Measurements from ENCODE around the gene RPL38.

Gene RPL38

GRCh38 chr17:74224959-74225725 is 21.7 kb downstream of the RPL38 start:
- no peak overlapping the region for H3K4me3 ChIP-seq (replicated peaks; ENCODE audit: low read depth, low read length)
- no peak for DNase-seq (ENCODE audit: low read depth)
- TF ChIP-seq, protein P1, sequence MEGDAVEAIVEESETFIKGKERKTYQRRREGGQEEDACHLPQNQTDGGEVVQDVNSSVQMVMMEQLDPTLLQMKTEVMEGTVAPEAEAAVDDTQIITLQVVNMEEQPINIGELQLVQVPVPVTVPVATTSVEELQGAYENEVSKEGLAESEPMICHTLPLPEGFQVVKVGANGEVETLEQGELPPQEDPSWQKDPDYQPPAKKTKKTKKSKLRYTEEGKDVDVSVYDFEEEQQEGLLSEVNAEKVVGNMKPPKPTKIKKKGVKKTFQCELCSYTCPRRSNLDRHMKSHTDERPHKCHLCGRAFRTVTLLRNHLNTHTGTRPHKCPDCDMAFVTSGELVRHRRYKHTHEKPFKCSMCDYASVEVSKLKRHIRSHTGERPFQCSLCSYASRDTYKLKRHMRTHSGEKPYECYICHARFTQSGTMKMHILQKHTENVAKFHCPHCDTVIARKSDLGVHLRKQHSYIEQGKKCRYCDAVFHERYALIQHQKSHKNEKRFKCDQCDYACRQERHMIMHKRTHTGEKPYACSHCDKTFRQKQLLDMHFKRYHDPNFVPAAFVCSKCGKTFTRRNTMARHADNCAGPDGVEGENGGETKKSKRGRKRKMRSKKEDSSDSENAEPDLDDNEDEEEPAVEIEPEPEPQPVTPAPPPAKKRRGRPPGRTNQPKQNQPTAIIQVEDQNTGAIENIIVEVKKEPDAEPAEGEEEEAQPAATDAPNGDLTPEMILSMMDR (IDR thresholded peaks at IDR 0.05; ENCODE audit: low read length, missing control alignments), result no peak

DNA sequence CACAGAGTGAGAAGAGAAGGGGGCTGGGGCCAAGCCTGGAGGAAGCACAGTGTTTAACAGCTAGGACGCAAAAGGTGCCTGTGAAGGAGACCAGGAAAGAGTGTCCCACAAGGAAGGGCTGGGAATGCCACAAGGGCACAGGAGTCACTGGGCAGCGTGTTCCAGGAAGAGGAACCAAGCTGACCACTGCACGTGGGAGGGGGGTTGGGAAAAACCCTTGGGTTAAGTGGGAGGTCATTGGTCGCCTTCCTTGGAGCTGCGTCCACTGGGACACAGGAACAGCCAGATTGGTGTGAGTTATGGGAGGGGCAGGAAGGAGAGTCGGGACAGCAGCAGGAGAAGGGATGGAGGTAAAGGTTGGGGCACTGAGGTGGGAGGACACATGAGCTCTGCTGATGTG is 22.8 kb downstream of the RPL38 start:
- DNase-seq (ENCODE audit: low read depth), result no peak
- no peak overlapping the region for H3K4me3 ChIP-seq (replicated peaks; ENCODE audit: low read depth, low read length)
- TF ChIP-seq, protein P1 (IDR thresholded peaks at IDR 0.05; ENCODE audit: low read length, missing control alignments), result no peak

DNA sequence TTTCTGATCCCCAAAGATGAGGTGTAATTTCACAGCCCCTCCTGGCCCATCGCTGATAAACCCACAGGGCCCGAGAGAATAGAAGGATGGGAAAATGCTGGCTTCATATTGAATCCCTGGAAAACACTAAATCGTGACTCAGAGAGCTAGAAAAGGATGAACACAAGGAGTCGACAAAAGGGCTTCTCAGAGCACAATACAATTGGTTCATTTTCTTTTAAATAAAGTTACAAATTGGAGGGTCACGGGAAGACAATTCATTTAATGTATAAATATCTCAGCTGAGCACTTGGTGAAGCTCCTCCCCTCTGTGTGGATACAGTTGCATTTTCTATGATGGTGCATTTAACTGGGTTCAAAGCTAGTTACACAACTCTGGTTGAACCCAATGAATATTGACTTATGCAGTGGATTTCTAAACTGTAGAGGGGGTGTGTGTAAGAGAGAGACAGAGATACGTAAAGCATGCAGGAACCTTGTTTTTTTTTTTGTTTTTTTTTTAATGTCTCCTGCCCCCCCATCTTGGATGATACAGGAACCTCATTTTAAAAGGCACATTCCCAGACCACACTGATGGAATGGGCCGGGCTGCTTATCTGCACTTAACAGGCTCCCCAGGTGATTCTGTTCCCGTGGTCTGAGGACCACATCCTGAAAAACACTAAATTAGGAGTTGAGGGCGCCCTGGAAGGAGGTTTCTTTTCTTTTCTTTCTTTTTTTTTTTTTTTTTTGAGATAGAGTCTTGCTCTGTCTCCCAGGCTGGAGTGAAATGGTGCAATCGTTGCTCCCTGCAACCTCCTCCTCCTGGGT is 24.0 kb downstream of the RPL38 start:
- no peak for DNase-seq (ENCODE audit: low read depth)
- TF ChIP-seq, protein P1 (IDR thresholded peaks at IDR 0.05; ENCODE audit: low read length, missing control alignments), result no peak
- H3K4me3 ChIP-seq (replicated peaks; ENCODE audit: low read depth, low read length), result no peak overlapping the region

DNA sequence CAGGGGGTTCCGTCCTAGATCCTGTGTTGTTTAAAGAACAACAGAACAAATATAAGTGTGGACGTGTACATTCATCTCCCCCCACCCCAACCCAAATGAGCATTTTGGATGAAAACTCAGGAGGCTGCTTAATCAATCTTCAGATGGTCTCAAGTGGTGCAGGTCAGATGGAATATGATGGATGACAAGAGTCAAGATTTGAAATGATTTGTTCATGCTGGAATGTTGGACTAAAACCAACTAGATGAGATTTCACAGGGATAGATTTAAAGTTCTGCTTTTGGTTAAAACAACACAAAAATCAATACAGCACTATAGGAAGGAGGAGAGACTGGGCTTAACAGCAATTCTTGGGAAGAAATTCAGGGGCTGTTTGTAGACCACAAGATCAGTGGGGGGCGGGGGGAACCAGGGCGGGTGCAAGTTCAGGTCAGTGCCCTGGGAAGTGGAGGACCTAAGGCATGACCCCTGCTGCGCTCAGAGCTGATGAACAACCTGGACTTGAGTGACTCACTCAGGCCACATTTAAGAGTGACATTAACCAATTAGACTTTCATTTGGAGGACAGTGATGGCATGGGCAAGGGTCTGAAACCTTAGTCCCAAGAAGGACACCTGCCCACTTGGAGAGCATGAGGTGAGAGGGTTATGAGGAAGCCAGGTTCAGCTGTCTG is 25.0 kb downstream of the RPL38 start:
- DNase-seq (ENCODE audit: low read depth), result no peak
- TF ChIP-seq, protein P1 (IDR thresholded peaks at IDR 0.05; ENCODE audit: low read length, missing control alignments), result no peak
- H3K4me3 ChIP-seq (replicated peaks; ENCODE audit: low read depth, low read length), result no peak overlapping the region

DNA sequence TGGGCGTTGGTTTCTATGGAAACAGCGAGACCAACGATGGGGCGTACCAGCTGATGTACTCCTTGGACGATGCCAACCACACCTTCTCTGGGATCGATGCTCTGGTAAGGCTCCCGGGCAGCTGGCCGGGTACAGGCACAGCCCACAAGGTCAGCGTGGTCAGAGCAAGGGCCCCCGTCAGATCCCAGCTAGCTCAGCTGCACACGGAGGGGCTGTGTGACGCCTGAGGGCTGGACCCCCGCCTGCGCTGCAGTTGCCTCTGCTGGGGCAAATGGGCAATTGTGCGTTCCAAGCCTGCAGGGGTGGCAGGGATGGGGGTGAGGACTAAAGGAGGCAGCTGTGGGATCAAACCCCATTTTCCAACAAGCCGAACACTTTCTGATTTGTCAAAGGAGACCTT is 27.4 kb downstream of the RPL38 start:
- no peak for DNase-seq (ENCODE audit: low read depth)
- no peak overlapping the region for H3K4me3 ChIP-seq (replicated peaks; ENCODE audit: low read depth, low read length)
- TF ChIP-seq, protein P1 (IDR thresholded peaks at IDR 0.05; ENCODE audit: low read length, missing control alignments), result no peak

DNA sequence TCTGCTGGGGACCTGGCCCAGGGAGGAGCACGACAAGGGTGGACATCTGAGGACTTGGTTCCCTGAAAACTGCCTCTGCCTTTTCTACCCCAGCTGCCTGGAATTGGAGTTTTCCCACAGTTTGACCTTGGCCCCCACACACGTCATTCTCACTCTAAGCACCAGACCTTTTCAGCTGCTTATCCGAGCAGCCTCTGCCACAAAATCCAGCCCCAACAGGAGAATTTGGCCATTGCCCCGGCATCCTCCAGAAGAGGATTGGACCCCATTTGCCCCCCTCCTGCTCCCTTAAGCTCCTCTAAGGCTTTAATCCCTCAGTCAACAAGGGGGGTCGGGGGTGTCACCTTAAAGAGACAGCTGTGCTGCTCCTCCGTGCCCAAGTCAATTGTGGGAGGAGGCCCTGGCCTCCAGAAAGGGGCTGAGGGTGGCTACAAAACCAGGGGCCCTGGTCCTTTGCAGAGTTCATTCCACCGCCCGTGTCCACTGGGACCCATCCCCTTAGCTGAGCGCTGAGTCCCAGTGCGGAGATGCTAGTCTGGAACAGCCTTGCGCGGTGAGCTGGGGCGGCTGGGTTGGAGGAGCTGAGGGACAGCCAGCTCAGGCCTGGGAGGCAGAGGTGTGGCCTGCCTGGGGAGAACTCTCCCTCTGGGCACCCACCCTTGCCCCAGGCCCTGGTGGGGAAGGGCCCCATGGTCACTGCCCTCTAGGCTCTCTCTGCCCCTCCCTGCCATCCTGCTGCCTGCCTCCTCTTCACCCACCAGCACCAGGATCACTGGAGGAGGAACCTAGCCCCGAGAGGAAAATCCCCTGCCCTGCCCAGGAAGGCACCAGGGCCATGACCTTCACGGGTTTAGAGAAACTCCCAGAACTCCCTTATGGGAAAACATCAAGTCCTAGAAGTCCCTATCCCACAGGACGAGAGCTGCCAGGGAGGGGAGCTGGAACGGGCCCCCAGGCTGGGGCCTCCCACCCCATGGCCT is 28.7 kb downstream of the RPL38 start:
- DNase-seq (ENCODE audit: low read depth), result no peak
- no peak overlapping the region for H3K4me3 ChIP-seq (replicated peaks; ENCODE audit: low read depth, low read length)
- TF ChIP-seq, protein P1 (IDR thresholded peaks at IDR 0.05; ENCODE audit: low read length, missing control alignments), result no peak

Data from fibroblast of pulmonary artery (primary cell).